ENCODE measurements around the gene NCOA3. TPM values are rescaled to one million over a fixed set of nuclear protein-coding genes. Genes with fewer than 3 reads are reported as not detected.

The NCOA3 gene
- total RNA-seq, 2 donors from 2014 or later, result 63.6 to 66.6 TPM

GRCh38 chr20:47623206-47623605, 121.5 kb downstream of the NCOA3 start:
- Mint-ChIP-seq H3K4me3 (no peak overlapping the region), H3K27me3 (no peaks in the 10 kb centered on the region), H3K36me3 (peaks cover 14% of the 10 kb centered on the region), H3K4me1 (ENCODE audit: low read depth in 2 of 2) (peaks cover 3 to 16% of the 10 kb centered on the region in 2 donors), H3K9me3 (no peaks in the 10 kb centered on the region), H3K27ac (peak overlapping the region in 1 of 2 donors; percentile 31)
- DNase-seq (ENCODE audit: low spot score) (no peak), ATAC-seq (no peak)

DNA sequence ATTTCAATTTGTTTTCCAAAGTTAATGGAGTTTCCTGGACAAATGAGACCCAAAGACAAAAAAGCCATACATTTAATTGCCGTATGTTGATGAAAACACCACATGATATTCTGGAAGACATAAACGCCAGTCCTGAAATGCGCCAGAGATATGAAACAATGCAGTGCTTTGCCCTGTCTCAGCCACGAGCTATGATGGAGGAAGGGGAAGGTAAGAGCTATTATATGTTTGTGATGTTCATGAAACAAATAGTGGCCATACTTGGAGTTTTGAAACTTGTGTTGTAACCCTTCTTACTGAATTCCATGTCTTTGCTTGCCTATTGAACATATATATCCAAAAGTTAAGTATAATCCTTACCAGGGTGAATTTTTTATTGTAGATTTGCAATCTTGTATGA, 125.9 kb downstream of the NCOA3 start:
- H3K36me3 Mint-ChIP-seq, result peaks cover 17% of the 10 kb centered on the region

GRCh38 chr20:47629907-47630306, 128.2 kb downstream of the NCOA3 start:
- Mint-ChIP-seq H3K27ac (no peak overlapping the region), H3K4me3 (no peak overlapping the region), H3K9me3 (no peaks in the 10 kb centered on the region), H3K36me3 (peaks cover 21% of the 10 kb centered on the region), H3K27me3 (no peaks in the 10 kb centered on the region), H3K4me1 (ENCODE audit: low read depth in 2 of 2) (peaks cover 0 to 3% of the 10 kb centered on the region in 2 donors)
- ATAC-seq (no peak), DNase-seq (ENCODE audit: low spot score) (no peak)

More for the DNA sequence above, 125.9 kb downstream of the NCOA3 start:
- DNase-seq (ENCODE audit: low spot score), result no peak
- no peak for ATAC-seq
- no peaks in the 10 kb centered on the region for H3K27me3 Mint-ChIP-seq
- no peaks in the 10 kb centered on the region for H3K9me3 Mint-ChIP-seq
- H3K4me1 Mint-ChIP-seq (ENCODE audit: low read depth in 2 of 2), result peaks cover 2 to 3% of the 10 kb centered on the region in 2 donors
- no peak overlapping the region for H3K27ac Mint-ChIP-seq
- H3K4me3 Mint-ChIP-seq, result no peak overlapping the region

- H3K27me3 Mint-ChIP-seq, result no peaks in the 10 kb centered on the region
- H3K9me3 Mint-ChIP-seq, result no peaks in the 10 kb centered on the region
- H3K27ac Mint-ChIP-seq, result no peak overlapping the region
- peaks cover 0 to 3% of the 10 kb centered on the region in 2 donors for H3K4me1 Mint-ChIP-seq (ENCODE audit: low read depth in 2 of 2)
- H3K36me3 Mint-ChIP-seq, result peaks cover 25% of the 10 kb centered on the region
- no peak for DNase-seq (ENCODE audit: low spot score)
- ATAC-seq, result no peak
- no peak overlapping the region for H3K4me3 Mint-ChIP-seq
Measured at GRCh38 chr20:47631078-47631477, 129.4 kb downstream of the NCOA3 start.

- Mint-ChIP-seq H3K4me3 (no peak overlapping the region), H3K9me3 (no peaks in the 10 kb centered on the region), H3K36me3 (peaks cover 34% of the 10 kb centered on the region), H3K27ac (no peak overlapping the region), H3K27me3 (no peaks in the 10 kb centered on the region), H3K4me1 (ENCODE audit: low read depth in 2 of 2) (no peaks in the 10 kb centered on the region)
- DNase-seq (ENCODE audit: low spot score) (no peak), ATAC-seq (no peak)
Measured at GRCh38 chr20:47635256-47635655, 133.6 kb downstream of the NCOA3 start.

DNA sequence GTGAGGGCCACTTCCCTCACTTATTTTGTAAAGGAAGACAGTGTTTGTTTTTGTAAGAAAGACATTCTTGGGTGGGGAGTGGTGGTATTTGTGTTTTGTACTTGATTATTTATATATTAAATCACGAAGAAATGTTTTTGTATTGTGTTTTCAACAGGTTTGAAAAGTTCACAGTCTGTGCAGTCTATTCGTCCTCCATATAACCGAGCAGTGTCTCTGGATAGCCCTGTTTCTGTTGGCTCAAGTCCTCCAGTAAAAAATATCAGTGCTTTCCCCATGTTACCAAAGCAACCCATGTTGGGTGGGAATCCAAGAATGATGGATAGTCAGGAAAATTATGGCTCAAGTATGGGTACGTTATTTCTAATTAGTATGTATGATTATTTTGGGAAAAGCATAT, 137.2 kb downstream of the NCOA3 start:
- H3K9me3 Mint-ChIP-seq, result no peaks in the 10 kb centered on the region
- H3K27me3 Mint-ChIP-seq, result no peaks in the 10 kb centered on the region
- H3K4me3 Mint-ChIP-seq, result no peak overlapping the region
- no peak overlapping the region for H3K27ac Mint-ChIP-seq
- ATAC-seq (no peak), DNase-seq (ENCODE audit: low spot score) (no peak)
- H3K36me3 Mint-ChIP-seq, result peaks cover 40% of the 10 kb centered on the region
- no peaks in the 10 kb centered on the region for H3K4me1 Mint-ChIP-seq (ENCODE audit: low read depth in 2 of 2)

DNA sequence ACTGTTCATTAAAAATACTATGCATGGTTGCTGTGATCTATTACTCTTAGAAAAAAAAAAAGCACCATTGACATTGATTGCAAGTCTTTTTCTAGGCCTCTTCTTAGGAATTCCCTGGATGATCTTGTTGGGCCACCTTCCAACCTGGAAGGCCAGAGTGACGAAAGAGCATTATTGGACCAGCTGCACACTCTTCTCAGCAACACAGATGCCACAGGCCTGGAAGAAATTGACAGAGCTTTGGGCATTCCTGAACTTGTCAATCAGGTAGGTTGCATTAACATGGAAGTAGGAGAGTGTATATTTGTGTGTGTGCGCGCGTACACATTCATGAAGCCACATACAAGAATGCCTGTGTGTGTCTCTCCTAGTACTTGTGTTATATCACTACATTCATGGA, 140.4 kb downstream of the NCOA3 start:
- ATAC-seq (no peak), DNase-seq (ENCODE audit: low spot score) (no peak)
- Mint-ChIP-seq H3K27ac (no peak overlapping the region), H3K27me3 (no peaks in the 10 kb centered on the region), H3K9me3 (no peaks in the 10 kb centered on the region), H3K4me3 (no peak overlapping the region), H3K36me3 (peaks cover 33% of the 10 kb centered on the region), H3K4me1 (ENCODE audit: low read depth in 2 of 2) (no peaks in the 10 kb centered on the region)

GRCh38 chr20:47642624-47643023, 140.9 kb downstream of the NCOA3 start:
- ATAC-seq (no peak), DNase-seq (ENCODE audit: low spot score) (no peak)
- Mint-ChIP-seq H3K27me3 (no peaks in the 10 kb centered on the region), H3K36me3 (peaks cover 32% of the 10 kb centered on the region), H3K4me1 (ENCODE audit: low read depth in 2 of 2) (no peaks in the 10 kb centered on the region), H3K27ac (no peak overlapping the region), H3K9me3 (no peaks in the 10 kb centered on the region), H3K4me3 (no peak overlapping the region)

- ATAC-seq (no peak), DNase-seq (ENCODE audit: low spot score) (no peak)
- peaks cover 32% of the 10 kb centered on the region for H3K36me3 Mint-ChIP-seq
- no peak overlapping the region for H3K27ac Mint-ChIP-seq
- no peaks in the 10 kb centered on the region for H3K4me1 Mint-ChIP-seq (ENCODE audit: low read depth in 2 of 2)
- no peaks in the 10 kb centered on the region for H3K9me3 Mint-ChIP-seq
- H3K4me3 Mint-ChIP-seq, result no peak overlapping the region
- no peaks in the 10 kb centered on the region for H3K27me3 Mint-ChIP-seq
Measured at GRCh38 chr20:47645632-47646031, 143.9 kb downstream of the NCOA3 start.

GRCh38 chr20:47647994-47648393, 146.3 kb downstream of the NCOA3 start:
- no peaks in the 10 kb centered on the region for H3K27me3 Mint-ChIP-seq
- no peaks in the 10 kb centered on the region for H3K4me1 Mint-ChIP-seq (ENCODE audit: low read depth in 2 of 2)
- ATAC-seq (no peak), DNase-seq (ENCODE audit: low spot score) (no peak)
- H3K9me3 Mint-ChIP-seq, result no peaks in the 10 kb centered on the region
- no peak overlapping the region for H3K27ac Mint-ChIP-seq
- peaks cover 35% of the 10 kb centered on the region for H3K36me3 Mint-ChIP-seq
- no peak overlapping the region for H3K4me3 Mint-ChIP-seq

GRCh38 chr20:47648943-47649342, 147.3 kb downstream of the NCOA3 start:
- Mint-ChIP-seq H3K27me3 (no peaks in the 10 kb centered on the region), H3K4me1 (ENCODE audit: low read depth in 2 of 2) (no peaks in the 10 kb centered on the region), H3K27ac (no peak overlapping the region), H3K9me3 (no peaks in the 10 kb centered on the region), H3K36me3 (peaks cover 32% of the 10 kb centered on the region), H3K4me3 (no peak overlapping the region)
- ATAC-seq, result no peak
- no peak for DNase-seq (ENCODE audit: low spot score)

GRCh38 chr20:47652301-47652700, 150.6 kb downstream of the NCOA3 start:
- H3K4me1 Mint-ChIP-seq (ENCODE audit: low read depth in 2 of 2), result no peaks in the 10 kb centered on the region
- DNase-seq (ENCODE audit: low spot score) (no peak), ATAC-seq (no peak)
- no peak overlapping the region for H3K27ac Mint-ChIP-seq
- H3K4me3 Mint-ChIP-seq, result no peak overlapping the region
- no peaks in the 10 kb centered on the region for H3K9me3 Mint-ChIP-seq
- H3K36me3 Mint-ChIP-seq, result peaks cover 34% of the 10 kb centered on the region
- H3K27me3 Mint-ChIP-seq, result no peaks in the 10 kb centered on the region

DNA sequence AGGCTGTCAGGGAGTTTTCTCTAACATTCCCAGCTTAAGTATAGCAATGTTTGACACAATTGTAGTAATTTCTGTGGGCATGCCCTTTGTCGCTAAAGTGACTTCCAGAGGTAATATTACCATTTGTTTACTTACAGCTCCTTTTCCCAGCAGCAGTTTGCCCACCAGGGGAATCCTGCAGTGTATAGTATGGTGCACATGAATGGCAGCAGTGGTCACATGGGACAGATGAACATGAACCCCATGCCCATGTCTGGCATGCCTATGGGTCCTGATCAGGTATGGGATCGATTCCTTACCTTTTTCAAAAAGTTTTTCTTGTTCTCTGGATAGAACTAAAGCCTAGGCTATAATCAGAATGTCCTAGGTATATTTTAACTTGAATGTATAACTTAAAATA, 151.1 kb downstream of the NCOA3 start:
- Mint-ChIP-seq H3K9me3 (no peaks in the 10 kb centered on the region), H3K4me1 (ENCODE audit: low read depth in 2 of 2) (no peaks in the 10 kb centered on the region), H3K36me3 (peaks cover 34% of the 10 kb centered on the region), H3K4me3 (no peak overlapping the region), H3K27me3 (no peaks in the 10 kb centered on the region), H3K27ac (no peak overlapping the region)
- ATAC-seq, result no peak
- no peak for DNase-seq (ENCODE audit: low spot score)

DNA sequence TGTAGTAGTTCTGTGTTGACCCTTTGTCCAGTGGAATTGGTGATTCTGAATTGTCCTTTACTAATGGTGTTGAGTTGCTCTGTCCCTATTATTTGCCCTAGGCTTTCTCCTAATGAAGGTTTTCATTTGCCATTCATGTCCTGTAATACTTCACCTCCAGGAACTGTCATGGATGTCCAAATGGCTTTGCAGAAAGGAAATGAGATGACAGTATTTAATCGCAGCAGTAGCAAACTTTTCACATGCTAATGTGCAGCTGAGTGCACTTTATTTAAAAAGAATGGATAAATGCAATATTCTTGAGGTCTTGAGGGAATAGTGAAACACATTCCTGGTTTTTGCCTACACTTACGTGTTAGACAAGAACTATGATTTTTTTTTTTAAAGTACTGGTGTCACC, 152.2 kb downstream of the NCOA3 start:
- Mint-ChIP-seq H3K27me3 (no peaks in the 10 kb centered on the region), H3K9me3 (no peaks in the 10 kb centered on the region), H3K36me3 (peaks cover 39% of the 10 kb centered on the region), H3K27ac (no peak overlapping the region), H3K4me3 (no peak overlapping the region), H3K4me1 (ENCODE audit: low read depth in 2 of 2) (no peaks in the 10 kb centered on the region)
- ATAC-seq, result no peak
- DNase-seq (ENCODE audit: low spot score), result no peak

GRCh38 chr20:47654370-47654769, 152.7 kb downstream of the NCOA3 start:
- no peak for DNase-seq (ENCODE audit: low spot score)
- H3K27me3 Mint-ChIP-seq, result no peaks in the 10 kb centered on the region
- H3K36me3 Mint-ChIP-seq, result peaks cover 39% of the 10 kb centered on the region
- no peak for ATAC-seq
- no peaks in the 10 kb centered on the region for H3K4me1 Mint-ChIP-seq (ENCODE audit: low read depth in 2 of 2)
- no peaks in the 10 kb centered on the region for H3K9me3 Mint-ChIP-seq
- H3K27ac Mint-ChIP-seq, result peak overlapping the region in 1 of 2 donors; percentile 21
- H3K4me3 Mint-ChIP-seq, result no peak overlapping the region
